Neuronal stem cell (in vitro differentiated cells): ENCODE results near the gene DOCK4.

ENCODE experiments used
- DNase-seq: peaks from one replicate; pipeline ENCODE4 v3.0.0-alpha.2; 2013; ENCODE audit warnings: low spot score
- H2AFZ ChIP-seq: one replicate; pipeline ENCODE4 v1.6.1; 2013; ENCODE audit warnings: mild to moderate bottlenecking, low read length, inconsistent platforms
- H2AK5ac ChIP-seq: 2 replicates; pipeline ENCODE4 v1.6.1; 2013; ENCODE audit warnings: low read depth, mild to moderate bottlenecking, inconsistent platforms, low read length, moderate library complexity, mixed read lengths
- H2BK120ac ChIP-seq: 2 replicates; pipeline ENCODE4 v1.6.1; 2013; ENCODE audit warnings: low read depth, mild to moderate bottlenecking, inconsistent platforms, low read length, moderate library complexity, mixed read lengths
- H2BK12ac ChIP-seq: one replicate; pipeline ENCODE4 v1.6.1; 2013; ENCODE audit warnings: low read length, inconsistent platforms
- H2BK15ac ChIP-seq: 2 replicates; pipeline ENCODE4 v1.6.1; 2013; ENCODE audit warnings: mild to moderate bottlenecking, low read length, inconsistent platforms, mixed read lengths
- H2BK5ac ChIP-seq: one replicate; pipeline ENCODE4 v1.6.1; 2013; ENCODE audit warnings: inconsistent platforms, mild to moderate bottlenecking, low read length, moderate library complexity
- H3K14ac ChIP-seq: one replicate; pipeline ENCODE4 v1.6.1; 2013; ENCODE audit warnings: low read length, inconsistent platforms
- H3K18ac ChIP-seq: 2 replicates; pipeline ENCODE4 v1.6.1; 2013; ENCODE audit warnings: low read length, inconsistent platforms
- H3K23ac ChIP-seq: 2 replicates; pipeline ENCODE4 v1.6.1; 2013; ENCODE audit warnings: low read depth, mild to moderate bottlenecking, mixed read lengths, low read length, inconsistent platforms; ENCODE audit not compliant: poor library complexity
- H3K27ac ChIP-seq: replicated peaks from 3 replicates; pipeline ENCODE4 v1.5.1; 2013; ENCODE audit warnings: low read length, inconsistent platforms
- H3K27me3 ChIP-seq, 3 experiments: 2 replicates each; pipeline ENCODE4 v1.6.1; 2013; ENCODE audit warnings: low read length in 3 of 3, mild to moderate bottlenecking in 2 of 3, inconsistent platforms in 1 of 3, low read depth in 1 of 3, mixed read lengths in 1 of 3, moderate library complexity in 1 of 3; ENCODE audit not compliant: control insufficient read depth in 3 of 3, insufficient read depth in 3 of 3
- H3K36me3 ChIP-seq, 2 donors: replicated peaks in 1 of 2; 2 replicates each; pipeline ENCODE4 v1.6.1; 2013; ENCODE audit warnings: low read length in 2 of 2; ENCODE audit not compliant: control insufficient read depth in 2 of 2, insufficient read depth in 2 of 2
- H3K4ac ChIP-seq: 2 replicates; pipeline ENCODE4 v1.6.1; 2013; ENCODE audit warnings: inconsistent platforms, mild to moderate bottlenecking, low read length, moderate library complexity
- H3K4me1 ChIP-seq, 2 donors: 1 replicate in 1 of 2; 2 replicates in 1 of 2; pipeline ENCODE4 v1.6.1; 2013; ENCODE audit warnings: low read length in 2 of 2, low read depth in 1 of 2; ENCODE audit not compliant: control insufficient read depth in 2 of 2, insufficient read depth in 1 of 2
- H3K4me2 ChIP-seq: one replicate; pipeline ENCODE4 v1.6.1; 2013; ENCODE audit warnings: mild to moderate bottlenecking, low read length, inconsistent platforms; ENCODE audit not compliant: insufficient read depth, poor library complexity, severe bottlenecking
- H3K4me3 ChIP-seq, 2 donors: 2 replicates each; pipeline ENCODE4 v1.5.1; 2013; ENCODE audit warnings: low read length in 2 of 2, mild to moderate bottlenecking in 2 of 2, inconsistent platforms in 1 of 2, moderate library complexity in 1 of 2
- H3K79me1 ChIP-seq: one replicate; pipeline ENCODE4 v1.6.1; 2013; ENCODE audit warnings: low read depth, mild to moderate bottlenecking, inconsistent platforms, low read length, moderate library complexity
- H3K9ac ChIP-seq: one replicate; pipeline ENCODE4 v1.6.1; 2013; ENCODE audit warnings: mild to moderate bottlenecking, low read depth, low read length, inconsistent platforms; ENCODE audit not compliant: poor library complexity
- H3K9me3 ChIP-seq, 2 donors: replicated peaks in 1 of 2; 2 replicates each; pipeline versions ENCODE3 to v1.6.1; 2013; ENCODE audit warnings: low read length in 2 of 2, mild to moderate bottlenecking in 2 of 2, inconsistent platforms in 1 of 2, low read depth in 1 of 2, mixed read lengths in 1 of 2, moderate library complexity in 1 of 2; ENCODE audit not compliant: control insufficient read depth in 2 of 2, insufficient read depth in 1 of 2
- H4K8ac ChIP-seq: one replicate; pipeline ENCODE4 v1.6.1; 2013; ENCODE audit warnings: low read depth, mild to moderate bottlenecking, inconsistent platforms, low read length, moderate library complexity
- H4K91ac ChIP-seq: one replicate; pipeline ENCODE4 v1.6.1; 2013; ENCODE audit warnings: low read length, low read depth, mild to moderate bottlenecking, inconsistent platforms; ENCODE audit not compliant: poor library complexity
- WGBS, 2 donors: extraction: QIAGEN DNeasy Blood & Tissue Kit; methylation state at CpG; one replicate each; pipeline ENCODE4 v1.1.7; 2013; ENCODE audit warnings: missing lambda C conversion rate in 2 of 2, mixed read lengths in 1 of 2; ENCODE audit not compliant: insufficient read length in 2 of 2, insufficient replicate concordance in 1 of 2; ENCODE audit errors: extremely low coverage in 2 of 2; 5-methylcytosine and 5-hydroxymethylcytosine counted together

The DOCK4 gene

DNA sequence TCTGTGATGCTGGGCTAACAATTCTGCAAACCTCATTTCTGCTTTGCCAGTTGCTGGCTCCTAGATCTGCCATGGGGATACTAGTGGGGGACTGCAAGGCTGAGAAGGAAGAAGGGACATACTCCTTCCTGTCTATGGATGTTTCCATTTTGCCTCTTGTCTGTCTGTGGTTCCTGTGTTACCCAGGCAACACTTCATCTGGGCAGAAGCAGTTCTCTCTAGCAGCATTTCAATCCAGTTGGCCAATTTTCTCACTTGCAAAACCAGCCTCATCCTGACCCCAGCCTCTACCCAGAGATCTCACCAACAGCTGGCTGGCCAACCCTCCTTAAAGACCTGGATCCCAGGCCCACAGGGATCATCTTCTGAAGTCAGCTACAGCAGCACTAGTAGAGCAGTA, 131.7 kb downstream of the DOCK4 start:
- H3K36me3 ChIP-seq = no peaks in the 10 kb centered on the region
- no peak overlapping the region for H2BK120ac ChIP-seq
- no peak overlapping the region for H3K4ac ChIP-seq
- peaks cover 0 to 2% of the 10 kb centered on the region in 2 donors for H3K4me1 ChIP-seq
- no peak overlapping the region for H3K4me3 ChIP-seq
- no peaks in the 10 kb centered on the region for H3K27me3 ChIP-seq
- no peak overlapping the region for H2AFZ ChIP-seq
- no peak overlapping the region for H3K9ac ChIP-seq
- no peak overlapping the region for H3K4me2 ChIP-seq
- DNase-seq = no peak
- H3K27ac ChIP-seq = no peak overlapping the region
- no peak overlapping the region for H2AK5ac ChIP-seq
- H4K8ac ChIP-seq = no peak overlapping the region
- no peak overlapping the region for H3K18ac ChIP-seq
- H3K79me1 ChIP-seq = no peaks in the 10 kb centered on the region
- peaks cover 2 to 9% of the 10 kb centered on the region in 2 donors for H3K9me3 ChIP-seq
- H4K91ac ChIP-seq = no peak overlapping the region
- no peak overlapping the region for H2BK12ac ChIP-seq
- no peak overlapping the region for H2BK15ac ChIP-seq
- H2BK5ac ChIP-seq = no peak overlapping the region
- H3K14ac ChIP-seq = no peak overlapping the region
- no peak overlapping the region for H3K23ac ChIP-seq

DNA sequence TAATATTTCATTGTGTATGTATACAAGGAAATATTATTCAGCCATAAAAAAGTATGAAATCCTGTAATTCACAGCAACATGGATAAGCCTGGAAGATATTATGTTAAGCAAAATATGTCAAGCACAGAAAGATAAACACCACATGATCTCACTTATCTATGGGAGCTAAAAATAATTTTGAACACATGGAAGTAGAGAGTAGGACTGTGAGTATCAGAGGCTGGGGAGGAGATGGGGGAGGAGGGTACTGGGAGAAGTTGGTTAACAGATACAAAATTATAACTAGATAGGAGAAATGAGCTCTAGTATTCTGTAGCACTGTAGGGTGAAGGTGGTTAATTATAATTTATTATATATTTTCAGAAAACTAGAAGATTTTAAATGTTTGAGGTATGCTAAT, 132.7 kb downstream of the DOCK4 start:
- H4K8ac ChIP-seq = no peak overlapping the region
- no peak overlapping the region for H2BK12ac ChIP-seq
- H3K4me1 ChIP-seq = peaks cover 0 to 2% of the 10 kb centered on the region in 2 donors
- no peaks in the 10 kb centered on the region for H3K27me3 ChIP-seq
- no peaks in the 10 kb centered on the region for H3K79me1 ChIP-seq
- peaks cover 2 to 9% of the 10 kb centered on the region in 2 donors for H3K9me3 ChIP-seq
- no peak overlapping the region for H2AK5ac ChIP-seq
- no peak for DNase-seq
- H4K91ac ChIP-seq = no peak overlapping the region
- H3K4ac ChIP-seq = no peak overlapping the region
- H3K14ac ChIP-seq = no peak overlapping the region
- H2BK5ac ChIP-seq = no peak overlapping the region
- no peaks in the 10 kb centered on the region for H3K36me3 ChIP-seq
- H3K27ac ChIP-seq = no peak overlapping the region
- H2BK120ac ChIP-seq = no peak overlapping the region
- H3K4me3 ChIP-seq = no peak overlapping the region
- H3K9ac ChIP-seq = no peak overlapping the region
- no peak overlapping the region for H3K18ac ChIP-seq
- H3K4me2 ChIP-seq = no peak overlapping the region
- H2BK15ac ChIP-seq = no peak overlapping the region
- H2AFZ ChIP-seq = no peak overlapping the region
- H3K23ac ChIP-seq = no peak overlapping the region

DNA sequence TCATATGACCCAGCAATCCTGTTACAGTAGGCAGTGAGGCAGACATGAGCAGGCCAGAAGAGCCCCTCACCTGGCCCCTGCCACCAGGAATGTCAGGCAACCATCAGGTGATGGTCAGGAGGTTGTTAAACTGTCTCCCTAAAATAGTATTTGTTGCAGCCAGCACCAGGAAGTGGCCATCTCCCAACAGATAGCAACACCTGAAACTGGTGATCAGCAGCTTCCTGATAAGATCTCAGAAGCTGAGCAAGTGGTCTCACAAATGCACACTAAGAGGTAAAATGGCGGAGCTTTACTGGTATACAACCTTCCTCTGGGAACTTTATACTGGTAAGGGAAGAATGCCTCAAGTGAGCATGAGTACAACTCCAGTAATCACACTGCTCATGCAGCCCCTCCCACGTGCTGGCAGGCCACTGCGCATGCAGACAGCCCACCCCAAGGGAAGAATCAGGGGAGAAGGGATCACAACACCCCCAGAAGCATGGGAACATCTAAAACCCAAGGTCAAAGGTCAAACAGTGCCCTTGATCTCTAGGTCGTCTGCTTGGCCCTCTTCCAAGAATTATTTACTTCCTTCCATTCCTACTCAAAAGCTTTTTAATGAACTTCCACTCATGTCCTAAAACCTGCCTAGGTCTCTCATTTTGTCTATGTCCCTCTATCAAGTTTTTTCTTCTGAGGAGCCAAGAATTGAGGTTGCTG, 133.5 kb downstream of the DOCK4 start:
- no CpG with 5 or more reads among the region's 4 CpGs for WGBS, 2 donors

DNA sequence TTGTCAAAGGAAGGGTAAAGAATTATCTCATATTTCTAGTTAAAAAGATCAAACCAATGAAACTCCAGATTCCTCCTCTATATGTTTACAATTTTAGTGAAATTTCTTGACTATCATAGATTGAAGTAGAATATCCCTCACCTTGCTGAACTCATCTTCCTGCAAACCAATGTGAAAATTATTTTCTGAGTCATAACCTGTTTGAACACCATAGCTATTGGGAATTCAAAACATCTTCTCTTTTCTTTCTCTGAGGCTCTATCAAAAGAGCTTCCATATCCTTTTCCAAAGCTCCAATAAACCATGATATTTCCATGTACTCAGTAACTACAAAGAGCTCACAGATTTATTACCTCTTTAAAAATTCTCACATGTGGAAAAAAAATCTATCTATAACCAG, 134.3 kb downstream of the DOCK4 start:
- Histone ChIP-seq H4K8ac (no peak overlapping the region), H3K4me2 (no peak overlapping the region), H3K79me1 (no peaks in the 10 kb centered on the region), H3K27ac (no peak overlapping the region), H2AK5ac (no peak overlapping the region), H3K27me3 (no peaks in the 10 kb centered on the region), H3K9ac (no peak overlapping the region), H2AFZ (no peak overlapping the region), H3K4ac (no peak overlapping the region), H2BK5ac (no peak overlapping the region), H3K18ac (no peak overlapping the region), H2BK12ac (no peak overlapping the region), H3K9me3 (peaks cover 2 to 9% of the 10 kb centered on the region in 2 donors), H3K4me3 (no peak overlapping the region), H2BK120ac (no peak overlapping the region), H2BK15ac (no peak overlapping the region), H4K91ac (no peak overlapping the region), H3K23ac (no peak overlapping the region), H3K36me3 (no peaks in the 10 kb centered on the region), H3K4me1 (peaks cover 0 to 2% of the 10 kb centered on the region in 2 donors), H3K14ac (no peak overlapping the region)
- DNase-seq = no peak

More for the DNA sequence above, 133.5 kb downstream of the DOCK4 start:
- no peak overlapping the region for H3K14ac ChIP-seq
- H3K27ac ChIP-seq = no peak overlapping the region
- no peak overlapping the region for H3K4me3 ChIP-seq
- H3K9me3 ChIP-seq = peaks cover 2 to 9% of the 10 kb centered on the region in 2 donors
- no peak overlapping the region for H3K4me2 ChIP-seq
- H2BK15ac ChIP-seq = no peak overlapping the region
- H2AFZ ChIP-seq = no peak overlapping the region
- no peak overlapping the region for H2BK5ac ChIP-seq
- no peak overlapping the region for H3K4ac ChIP-seq
- H4K91ac ChIP-seq = no peak overlapping the region
- no peak overlapping the region for H2AK5ac ChIP-seq
- H2BK120ac ChIP-seq = no peak overlapping the region
- no peak for DNase-seq
- no peak overlapping the region for H3K18ac ChIP-seq
- peaks cover 0 to 2% of the 10 kb centered on the region in 2 donors for H3K4me1 ChIP-seq
- no peaks in the 10 kb centered on the region for H3K79me1 ChIP-seq
- no peak overlapping the region for H3K23ac ChIP-seq
- no peak overlapping the region for H3K9ac ChIP-seq
- no peak overlapping the region for H2BK12ac ChIP-seq
- H3K36me3 ChIP-seq = no peaks in the 10 kb centered on the region
- no peak overlapping the region for H4K8ac ChIP-seq
- no peaks in the 10 kb centered on the region for H3K27me3 ChIP-seq
